DMS114 treated with DMSO at 0.1 percent for 48 hours (cell line): ENCODE measurements around the gene SOHLH2.

Source experiments
- DNase-seq: peaks from one replicate; lab custom pipeline; 2025; ENCODE audit not compliant: unreplicated experiment; lab: John Stamatoyannopoulos, UW

Gene SOHLH2

GRCh38 chr13:36133950-36134626 lies 80.3 kb downstream of the SOHLH2 start:
- DNase-seq: no peak

DNA sequence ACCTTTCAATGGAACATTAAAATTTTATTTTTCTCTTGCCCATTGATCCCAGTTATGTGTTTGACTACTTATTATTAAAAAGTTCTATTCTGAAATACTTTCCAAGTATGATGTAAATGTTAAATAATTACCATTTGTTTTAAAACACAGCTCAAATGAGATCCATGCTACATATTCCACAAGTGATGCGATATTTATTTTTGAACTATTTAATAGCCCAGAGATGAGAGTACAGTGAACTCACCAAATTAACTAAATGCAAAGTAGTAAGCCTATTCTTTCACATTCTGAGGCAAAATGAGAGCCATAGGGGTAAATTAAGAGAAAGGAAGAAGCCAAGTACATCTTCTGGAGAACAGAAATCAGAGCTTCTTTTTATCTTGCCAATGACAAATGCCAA lies 82.0 kb downstream of the SOHLH2 start:
- no peak for DNase-seq

GRCh38 chr13:36131931-36132297 lies 82.4 kb downstream of the SOHLH2 start:
- DNase-seq: no peak

GRCh38 chr13:36131222-36131930 lies 83.0 kb downstream of the SOHLH2 start, which contains the start of gene DCLK1:
TSS of gene DCLK1 (minus strand) at chr13:36131382.
- DNase-seq: no peak

DNA sequence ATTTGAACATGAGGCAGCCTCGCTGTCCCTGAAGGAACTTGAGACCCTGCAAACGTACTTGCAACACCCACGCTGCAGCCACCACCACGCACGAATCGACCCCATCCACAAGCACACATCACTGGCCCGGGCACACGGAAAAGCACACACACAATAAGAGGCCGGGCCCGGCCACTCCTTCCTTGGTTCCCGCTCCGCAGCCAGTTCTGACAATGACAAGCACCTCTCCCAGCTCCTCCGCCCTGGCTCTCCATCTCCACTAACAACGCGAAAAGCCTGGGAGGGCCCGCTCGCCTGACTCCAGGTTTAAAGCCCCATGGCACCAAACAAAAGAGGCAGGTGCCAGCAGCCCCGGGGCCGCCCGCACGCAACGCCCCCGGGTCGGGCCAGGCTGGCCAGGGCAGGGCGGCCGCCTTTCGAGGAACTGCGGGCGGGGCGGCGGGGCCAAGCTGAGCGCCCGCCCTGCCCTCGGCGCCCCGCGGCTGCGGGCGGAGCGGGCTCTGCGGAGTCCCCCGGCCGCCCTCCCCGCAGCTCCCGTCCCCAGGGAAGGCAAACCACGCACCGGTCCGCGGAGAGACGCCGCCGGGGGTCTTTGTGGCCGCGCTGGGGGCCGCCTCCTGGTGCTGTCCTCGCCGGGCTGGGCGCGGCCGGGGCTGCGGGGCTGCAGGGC lies 83.7 kb downstream of the SOHLH2 start:
- no peak for DNase-seq

GRCh38 chr13:36130193-36130551 lies 84.2 kb downstream of the SOHLH2 start:
- no peak for DNase-seq

DNA sequence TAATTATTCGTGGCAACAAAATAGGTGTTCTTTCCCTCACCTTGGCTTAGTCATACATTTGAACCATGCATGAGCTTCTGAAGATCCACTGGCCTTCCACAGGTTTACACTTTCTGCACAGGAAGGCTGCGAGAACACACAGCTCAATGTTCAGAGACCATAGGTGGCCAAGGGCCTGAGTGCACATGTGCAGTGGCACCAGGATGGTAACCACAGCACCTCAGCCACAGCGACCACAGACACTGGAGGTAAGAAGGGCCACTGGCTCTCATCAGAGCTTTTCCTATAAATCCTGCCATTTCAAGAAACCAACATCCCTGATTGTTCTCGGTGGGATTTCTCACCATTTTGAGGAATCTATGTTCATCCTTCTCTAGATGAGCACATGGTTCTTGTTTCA lies 84.8 kb downstream of the SOHLH2 start:
- DNase-seq: no peak

GRCh38 chr13:36126491-36126890 lies 87.9 kb downstream of the SOHLH2 start:
- no peak for DNase-seq

GRCh38 chr13:36125841-36126240 lies 88.5 kb downstream of the SOHLH2 start:
- no peak for DNase-seq

DNA sequence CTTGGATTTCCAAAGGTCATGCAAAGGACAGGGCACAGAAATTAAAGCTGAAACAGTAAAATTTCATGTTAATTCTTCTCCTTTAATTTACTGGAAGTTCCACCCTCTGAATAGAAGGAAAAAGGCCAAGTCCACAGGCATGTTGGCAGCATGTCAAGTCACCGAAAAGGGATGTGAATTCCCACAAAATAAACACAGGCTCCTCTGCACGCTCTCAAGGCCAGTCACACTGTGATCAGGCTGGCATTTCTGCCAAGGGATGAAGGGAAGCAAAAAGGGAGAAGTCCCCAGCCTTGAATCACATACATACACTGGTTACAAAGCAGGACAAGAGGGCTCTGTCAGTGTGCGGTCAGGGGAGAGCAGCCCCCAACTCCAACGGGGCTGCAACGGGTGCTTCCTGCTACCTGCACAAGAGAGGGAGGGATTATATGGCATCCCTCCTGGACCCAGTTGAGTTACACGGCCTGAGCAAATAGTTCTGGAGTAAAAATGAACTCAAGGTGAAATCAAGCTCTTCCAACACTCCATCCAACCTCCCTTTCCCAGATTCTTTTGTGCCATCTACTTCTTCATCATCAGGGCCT lies 90.0 kb downstream of the SOHLH2 start:
- DNase-seq: no peak
